Colon (tissue), 2 donors: ENCODE results near the gene MARCHF3.

Experiments used
- FAIRE-seq: peaks from 2 replicates; lab custom pipeline; 2012; peaks lifted over from hg19 to GRCh38; lab: Jason Lieb, UNC
- donor health status: control.
- donor health status: control.

MARCHF3 gene

GRCh38 chr5:126982926-126983873 is 47.2 kb downstream of the MARCHF3 start:
- no peak for FAIRE-seq

GRCh38 chr5:126982202-126982601 is 48.2 kb downstream of the MARCHF3 start:
- no peak for FAIRE-seq

- no peak for FAIRE-seq
Measured at GRCh38 chr5:126981701-126982100, 48.7 kb downstream of the MARCHF3 start.

- no peak for FAIRE-seq
Measured at GRCh38 chr5:126981222-126981621, 49.1 kb downstream of the MARCHF3 start.

DNA sequence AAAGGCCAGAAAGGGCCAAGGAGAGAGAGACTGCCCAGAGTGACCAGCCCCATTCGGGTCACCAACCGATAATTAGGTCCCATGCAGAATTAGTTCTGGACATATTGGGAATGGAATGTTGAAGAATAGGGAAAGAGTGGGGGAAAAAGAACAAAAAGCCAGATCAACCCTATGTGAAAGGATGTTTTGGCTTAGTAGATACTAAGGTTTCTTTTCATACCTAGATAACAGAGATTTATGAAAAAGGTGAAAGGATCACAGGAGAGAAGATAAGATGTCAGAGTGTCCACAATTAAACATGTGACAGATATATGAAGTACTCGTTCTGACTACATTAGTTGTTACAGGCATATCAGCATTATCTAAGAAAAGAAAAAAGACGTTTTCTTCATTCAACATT is 52.1 kb downstream of the MARCHF3 start:
- FAIRE-seq, result no peak

- no peak for FAIRE-seq
Measured at GRCh38 chr5:126976520-126977172, 53.7 kb downstream of the MARCHF3 start.

DNA sequence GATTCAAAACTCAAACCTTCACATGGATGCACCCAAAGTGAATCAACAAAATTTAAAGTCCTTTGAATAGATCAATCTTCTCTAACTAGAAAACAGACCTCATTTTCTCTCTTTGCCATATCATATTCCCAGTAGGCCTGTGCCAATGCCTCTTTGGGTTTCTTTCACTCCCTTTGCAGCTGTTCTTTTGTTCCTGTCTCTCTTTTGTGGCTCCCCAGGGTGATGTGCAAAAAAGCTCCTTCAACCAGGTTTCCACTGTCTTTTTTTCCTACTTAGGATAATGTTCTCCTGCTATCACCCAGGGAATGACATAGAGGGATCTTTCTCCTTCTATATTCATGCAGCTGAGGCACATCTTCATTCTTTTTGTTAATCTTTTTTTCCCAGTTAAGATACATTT is 54.6 kb downstream of the MARCHF3 start:
- no peak for FAIRE-seq

GRCh38 chr5:126973193-126973592 is 57.2 kb downstream of the MARCHF3 start:
- FAIRE-seq, result no peak

DNA sequence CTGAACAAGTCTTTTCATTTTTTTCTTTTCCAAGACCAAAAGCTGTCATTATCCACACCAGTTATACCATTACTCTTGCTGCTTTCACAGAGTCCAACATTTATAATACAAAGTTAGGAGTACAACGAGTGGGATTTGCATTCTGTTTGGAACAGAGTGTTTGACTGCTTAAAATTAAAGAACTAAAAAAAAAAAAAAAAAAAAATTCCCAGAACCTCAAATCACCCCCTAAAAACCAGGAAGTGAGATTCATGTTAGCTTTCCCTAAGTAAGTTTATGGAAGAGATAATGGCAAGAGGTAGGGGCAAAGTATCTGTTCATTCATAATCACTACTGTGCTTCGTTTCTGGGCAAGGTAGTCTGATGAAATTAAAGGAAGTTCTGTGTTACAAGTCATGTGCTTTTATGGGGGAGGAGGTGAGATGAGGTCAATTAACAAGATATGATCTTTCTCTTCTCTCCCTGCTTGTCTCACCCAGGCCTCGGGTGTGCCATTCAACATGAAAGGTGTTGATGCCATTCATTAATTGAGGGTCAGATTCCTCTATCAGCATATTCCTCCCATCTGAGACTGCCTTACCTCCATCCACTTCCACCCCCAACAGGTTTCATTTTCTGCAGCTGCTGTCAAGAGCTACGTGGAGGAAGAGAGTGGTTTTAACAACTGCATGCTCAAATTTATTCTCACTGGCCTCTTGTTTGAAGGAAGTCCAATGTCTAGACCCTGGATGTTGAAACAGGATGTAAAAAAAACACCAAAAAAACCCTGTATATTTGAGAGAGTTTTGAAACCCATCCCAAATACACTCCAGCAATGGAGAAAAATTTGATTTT is 58.1 kb downstream of the MARCHF3 start:
- no peak for FAIRE-seq

GRCh38 chr5:126971455-126972031 is 58.8 kb downstream of the MARCHF3 start:
- no peak for FAIRE-seq

- FAIRE-seq, result no peak
Measured at GRCh38 chr5:126970517-126971017, 59.8 kb downstream of the MARCHF3 start.

GRCh38 chr5:126969548-126969947 is 60.8 kb downstream of the MARCHF3 start:
- no peak for FAIRE-seq

GRCh38 chr5:126967808-126968466 is 62.4 kb downstream of the MARCHF3 start:
- FAIRE-seq, result no peak

GRCh38 chr5:126965487-126965886 is 64.9 kb downstream of the MARCHF3 start:
- FAIRE-seq, result no peak

DNA sequence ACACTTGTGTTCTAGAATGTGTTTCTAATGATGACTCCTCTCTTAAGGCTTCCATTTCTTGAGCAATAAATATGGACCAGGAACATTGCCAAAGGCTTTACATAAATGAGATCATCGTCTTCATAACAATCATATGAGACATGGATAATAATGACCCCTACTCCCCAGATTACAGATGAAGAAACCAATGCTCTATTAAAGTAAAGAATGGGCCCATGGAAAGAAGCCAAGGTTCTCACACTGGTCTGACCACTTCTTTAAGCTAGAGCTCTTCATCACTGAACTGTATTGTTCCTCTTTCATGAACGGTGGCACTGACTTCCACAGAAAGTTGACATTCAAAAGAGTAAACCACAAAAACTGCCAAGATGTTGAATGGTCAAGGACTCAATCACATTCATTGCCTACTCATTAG is 65.3 kb downstream of the MARCHF3 start:
- FAIRE-seq, result no peak

DNA sequence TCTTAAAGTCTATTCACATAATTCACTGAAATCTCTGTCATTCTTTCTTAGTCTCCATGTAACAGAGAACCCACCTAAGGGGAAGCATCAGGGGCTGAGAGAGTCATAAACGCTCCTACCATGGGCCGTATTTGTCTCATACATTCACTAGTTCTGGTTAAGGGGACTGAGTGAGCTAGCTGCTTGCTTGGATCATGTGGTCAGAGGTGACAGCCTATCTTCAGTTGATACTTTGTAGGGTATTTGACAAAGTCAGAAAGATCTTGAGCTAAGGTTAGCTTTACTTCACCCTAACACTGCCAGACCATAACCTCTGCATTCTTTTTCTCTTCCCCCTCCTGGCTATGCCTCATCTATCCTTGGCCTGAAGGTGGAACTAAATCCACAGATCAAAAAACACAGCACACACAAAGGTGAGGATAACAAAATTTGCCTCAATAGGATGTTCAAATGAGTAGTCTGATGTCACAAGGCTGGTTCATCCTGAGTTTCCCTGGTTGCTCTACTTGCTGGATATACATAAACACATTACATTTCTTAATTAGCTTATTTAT is 66.5 kb downstream of the MARCHF3 start:
- FAIRE-seq, result no peak

DNA sequence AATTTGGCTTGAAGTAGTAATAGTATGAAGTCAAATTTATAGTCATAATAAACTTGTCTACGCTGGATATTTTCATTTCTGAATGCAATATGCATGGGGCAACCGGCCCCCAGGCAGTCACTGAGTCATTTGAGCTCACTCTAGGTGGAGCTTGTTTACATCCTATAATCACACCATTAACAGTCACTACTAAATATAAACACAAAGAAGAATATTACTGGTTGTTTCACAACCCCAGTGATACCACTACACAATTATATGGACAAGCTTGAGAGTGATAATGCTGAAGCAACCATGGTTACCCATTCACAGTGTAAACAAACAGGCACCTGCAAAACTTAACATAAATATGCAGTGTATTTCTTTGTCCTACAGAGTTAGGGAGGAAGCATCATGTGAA is 68.7 kb downstream of the MARCHF3 start:
- FAIRE-seq, result no peak

DNA sequence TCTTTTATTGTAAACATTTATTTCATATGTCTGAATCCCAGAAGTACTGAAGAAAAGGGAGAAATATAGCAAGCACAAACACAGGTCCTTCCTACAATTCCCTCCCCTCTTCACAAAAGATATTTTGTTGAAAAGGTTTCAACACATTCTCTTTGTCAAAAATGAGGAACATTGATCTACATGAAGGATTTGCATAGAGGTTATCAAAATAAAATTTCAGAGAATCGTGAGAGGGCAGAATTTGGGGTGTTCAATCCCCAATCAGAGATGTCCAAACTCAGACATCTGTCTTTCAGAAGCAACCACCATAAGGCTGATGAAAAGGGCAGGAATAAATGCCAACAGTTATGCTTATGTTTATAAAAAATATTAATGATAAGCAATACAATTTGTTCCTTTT is 69.2 kb downstream of the MARCHF3 start:
- FAIRE-seq, result no peak

- no peak for FAIRE-seq
Measured at GRCh38 chr5:126959188-126959587, 71.2 kb downstream of the MARCHF3 start.

DNA sequence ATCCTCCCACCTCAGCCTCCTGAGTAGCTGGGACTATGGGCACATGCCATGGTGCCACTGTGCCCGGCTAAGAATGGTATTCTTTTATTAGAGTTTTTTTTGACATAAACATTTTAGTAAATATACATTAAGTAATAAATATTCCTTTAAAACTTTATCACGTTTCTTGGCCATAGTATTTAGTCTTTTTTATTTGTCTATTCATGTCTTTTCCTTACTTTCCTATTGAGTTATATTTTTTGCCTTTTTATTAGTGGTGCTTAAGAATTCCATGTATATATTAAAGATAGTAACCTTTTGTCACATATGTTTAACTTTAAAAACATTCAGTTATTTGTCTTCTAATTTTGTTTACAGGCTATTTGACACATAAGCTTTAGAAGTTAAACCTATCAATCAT is 73.4 kb downstream of the MARCHF3 start:
- no peak for FAIRE-seq

DNA sequence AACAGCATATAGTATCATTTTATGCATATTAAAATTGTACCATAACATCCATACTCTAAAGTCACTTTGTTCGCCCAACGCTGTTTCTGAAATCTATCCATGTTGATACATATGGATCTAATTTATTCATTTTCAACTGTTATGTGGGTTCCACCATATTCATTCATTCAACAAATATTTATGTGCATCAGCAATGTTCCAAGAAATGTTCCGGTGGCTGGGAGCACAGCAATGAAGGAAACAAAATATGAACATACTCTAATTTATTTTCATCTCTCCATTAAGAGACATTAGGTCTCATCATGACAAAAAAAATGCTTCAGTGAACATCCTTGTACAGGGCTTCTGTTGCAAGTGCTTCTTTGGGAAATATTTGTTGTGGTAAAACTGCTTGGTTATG is 75.4 kb downstream of the MARCHF3 start:
- no peak for FAIRE-seq
